Stimulated activated naive CD8-positive, alpha-beta T cell treated with anti-CD3 and anti-CD28 coated beads, Interleukin-15, Interleukin-2, amounts not matched to agents 100 ng/mL and 50 ng/mL, for 24 hours (primary cell): ENCODE measurements around the gene SLC47A2.

Experiments
- H3K27ac Mint-ChIP-seq: one replicate; pipeline ENCODE4 v1.8.0; 2021; ENCODE audit warnings: mild to moderate bottlenecking, mixed read lengths
- H3K27me3 Mint-ChIP-seq: one replicate; pipeline ENCODE4 v1.8.0; 2021; ENCODE audit warnings: mixed read lengths
- H3K36me3 Mint-ChIP-seq: one replicate; pipeline ENCODE4 v1.8.0; 2021; ENCODE audit warnings: low read depth, mixed read lengths
- H3K4me1 Mint-ChIP-seq: one replicate; pipeline ENCODE4 v1.8.0; 2021; ENCODE audit warnings: low read depth, mixed read lengths
- H3K4me3 Mint-ChIP-seq: one replicate; pipeline ENCODE4 v1.8.0; 2021; ENCODE audit warnings: mild to moderate bottlenecking, mixed read lengths
- H3K9me3 Mint-ChIP-seq: one replicate; pipeline ENCODE4 v1.8.0; 2021; ENCODE audit warnings: mixed read lengths

The SLC47A2 gene

DNA sequence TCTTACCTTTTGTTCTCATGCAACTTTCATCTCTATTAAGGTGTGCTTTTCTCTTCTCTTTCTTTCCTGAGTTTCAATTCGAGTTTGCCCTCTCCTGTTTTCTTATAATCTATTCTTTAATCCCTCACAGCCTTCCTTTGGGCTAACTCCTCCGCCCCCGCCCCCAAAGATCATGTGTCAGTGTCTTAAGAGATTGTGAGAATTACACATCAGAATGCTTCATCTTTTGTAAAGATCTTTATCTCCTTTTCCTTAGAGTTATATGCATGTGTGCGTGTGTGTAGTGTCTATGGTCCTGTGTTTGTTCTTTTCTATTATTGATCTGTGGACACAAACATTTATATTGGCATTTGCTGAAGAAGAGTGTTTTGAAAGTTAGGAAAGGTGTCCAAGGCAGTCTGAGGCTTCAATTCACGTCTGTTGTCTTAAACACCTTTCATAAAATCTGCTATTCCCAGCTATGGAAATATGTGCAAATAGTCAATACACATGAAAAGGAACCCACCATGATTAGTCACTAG, 74.0 kb downstream of the SLC47A2 start:
- Mint-ChIP-seq H3K4me3 (no peak overlapping the region), H3K9me3 (no peaks in the 10 kb centered on the region), H3K36me3 (no peaks in the 10 kb centered on the region), H3K27ac (no peak overlapping the region), H3K4me1 (peaks cover 21% of the 10 kb centered on the region), H3K27me3 (peaks cover 17% of the 10 kb centered on the region)

DNA sequence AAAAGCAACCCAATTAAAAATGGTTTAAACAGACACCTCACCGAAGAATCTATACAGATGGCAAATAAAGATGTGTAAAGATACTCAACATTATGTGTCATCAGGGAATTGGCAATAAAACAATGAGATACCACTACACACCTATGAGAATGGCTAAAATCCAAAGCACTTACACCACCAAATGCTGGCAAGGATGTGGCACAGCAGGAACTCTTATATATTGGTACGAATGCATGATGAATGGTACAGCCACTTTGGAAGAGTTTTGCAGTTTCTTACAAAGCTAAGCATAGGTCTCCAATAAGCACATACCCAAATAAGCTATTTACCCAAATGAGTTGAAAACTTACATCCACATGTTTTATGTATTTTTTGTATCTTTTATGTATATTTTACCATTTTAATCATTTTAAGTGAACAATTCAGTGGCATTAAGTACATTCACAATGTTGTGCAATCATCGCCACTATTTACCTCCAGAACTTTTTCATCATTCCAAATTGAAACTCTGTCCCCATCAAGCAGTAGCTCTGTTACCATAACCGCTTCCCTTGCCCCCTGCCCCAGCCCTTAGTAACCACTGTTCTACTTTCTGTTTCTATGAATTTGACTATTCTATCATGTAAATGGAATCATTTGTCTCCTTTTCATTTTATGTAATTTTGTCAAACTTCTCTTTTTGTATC, 74.6 kb downstream of the SLC47A2 start:
- H3K36me3 Mint-ChIP-seq = no peaks in the 10 kb centered on the region
- H3K4me1 Mint-ChIP-seq = peaks cover 15% of the 10 kb centered on the region
- H3K27ac Mint-ChIP-seq = no peak overlapping the region
- H3K9me3 Mint-ChIP-seq = no peaks in the 10 kb centered on the region
- no peak overlapping the region for H3K4me3 Mint-ChIP-seq
- peaks cover 23% of the 10 kb centered on the region for H3K27me3 Mint-ChIP-seq

DNA sequence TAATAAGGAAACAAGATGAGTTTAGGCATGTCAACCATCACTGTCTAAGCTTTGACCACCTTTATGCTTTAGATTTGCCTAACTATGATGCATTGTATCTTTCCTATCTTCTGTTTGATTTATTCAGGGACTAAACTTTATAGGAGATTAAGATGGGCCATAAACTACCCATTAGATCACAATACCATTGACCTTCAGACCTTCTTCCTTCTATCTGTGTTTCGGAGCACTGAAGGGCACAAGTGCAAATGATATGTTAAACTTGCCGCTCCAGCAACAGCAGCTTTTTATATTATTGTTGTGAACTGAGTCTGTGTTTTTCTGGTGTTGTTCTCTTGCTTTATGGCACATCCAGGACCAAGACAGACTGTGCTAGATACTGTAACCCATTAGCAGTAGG, 84.5 kb downstream of the SLC47A2 start:
- H3K36me3 Mint-ChIP-seq = no peaks in the 10 kb centered on the region
- H3K9me3 Mint-ChIP-seq = no peaks in the 10 kb centered on the region
- no peaks in the 10 kb centered on the region for H3K4me1 Mint-ChIP-seq

DNA sequence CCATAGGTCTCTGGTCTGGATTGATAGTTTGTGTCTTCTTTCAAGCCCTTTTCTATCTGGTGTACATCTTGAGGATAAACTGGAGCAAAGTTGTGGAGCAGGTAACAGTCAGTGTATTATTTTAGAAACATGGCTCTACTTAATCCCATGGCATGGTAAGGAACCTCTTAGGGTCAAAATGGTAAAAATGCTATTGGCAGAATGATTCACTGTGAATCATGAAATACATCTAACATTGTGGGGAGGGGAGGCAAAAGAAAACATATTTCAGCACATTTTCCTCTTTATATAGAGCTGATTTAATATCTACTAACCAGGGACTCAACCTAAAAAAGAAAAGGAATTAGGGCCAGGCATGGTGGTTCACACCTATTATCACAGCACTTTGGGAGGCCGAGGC, 85.7 kb downstream of the SLC47A2 start:
- H3K9me3 Mint-ChIP-seq = no peaks in the 10 kb centered on the region
- no peaks in the 10 kb centered on the region for H3K4me1 Mint-ChIP-seq
- H3K27me3 Mint-ChIP-seq = peaks cover 14% of the 10 kb centered on the region
- no peak overlapping the region for H3K27ac Mint-ChIP-seq
- H3K36me3 Mint-ChIP-seq = no peaks in the 10 kb centered on the region
- H3K4me3 Mint-ChIP-seq = no peak overlapping the region

More for the DNA sequence above, 84.5 kb downstream of the SLC47A2 start:
- H3K4me3 Mint-ChIP-seq = no peak overlapping the region
- H3K27ac Mint-ChIP-seq = no peak overlapping the region
- H3K27me3 Mint-ChIP-seq = peaks cover 20% of the 10 kb centered on the region

DNA sequence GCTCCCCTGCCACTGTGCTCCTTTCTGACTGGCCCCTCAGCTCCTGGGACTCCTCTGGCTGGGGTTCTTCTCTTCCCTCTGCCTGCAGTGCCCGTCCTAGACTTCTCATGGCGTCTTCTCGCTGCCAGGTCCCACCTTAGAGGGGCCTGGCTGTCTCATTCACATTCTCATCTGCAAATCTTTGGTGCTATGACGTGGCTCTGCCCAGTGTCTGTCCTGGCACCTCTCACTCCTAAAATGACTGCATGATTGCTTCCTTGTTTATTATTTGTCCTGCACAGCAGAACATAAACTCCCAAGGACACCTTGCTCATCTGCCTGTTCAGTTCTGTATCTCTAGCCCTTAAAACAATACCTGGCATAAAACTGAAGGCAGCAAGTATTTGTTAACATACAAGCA, 86.3 kb downstream of the SLC47A2 start:
- no peak overlapping the region for H3K4me3 Mint-ChIP-seq
- no peaks in the 10 kb centered on the region for H3K36me3 Mint-ChIP-seq
- no peak overlapping the region for H3K27ac Mint-ChIP-seq
- no peaks in the 10 kb centered on the region for H3K4me1 Mint-ChIP-seq
- peaks cover 10% of the 10 kb centered on the region for H3K27me3 Mint-ChIP-seq
- no peaks in the 10 kb centered on the region for H3K9me3 Mint-ChIP-seq

DNA sequence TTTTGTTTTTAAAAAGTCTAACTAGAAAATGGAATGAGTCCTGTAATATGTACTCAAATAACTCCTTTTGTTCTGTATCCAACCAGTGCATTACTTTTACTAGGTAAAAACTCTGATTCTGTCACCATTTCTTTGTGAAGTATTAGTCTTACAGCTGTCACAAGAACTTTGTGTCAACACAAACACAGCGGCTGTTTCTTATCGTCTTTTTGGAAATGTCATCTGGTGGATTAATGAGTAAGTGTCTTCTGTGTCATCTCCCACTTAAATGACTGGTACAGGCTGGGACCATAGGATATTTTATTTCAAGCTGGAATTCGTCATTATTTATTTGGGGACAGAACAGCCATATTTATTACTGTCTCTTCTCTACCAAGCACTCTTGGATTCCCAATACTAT, 86.9 kb downstream of the SLC47A2 start:
- H3K4me3 Mint-ChIP-seq = no peak overlapping the region
- H3K36me3 Mint-ChIP-seq = no peaks in the 10 kb centered on the region
- H3K27ac Mint-ChIP-seq = no peak overlapping the region
- no peaks in the 10 kb centered on the region for H3K9me3 Mint-ChIP-seq
- H3K27me3 Mint-ChIP-seq = peaks cover 10% of the 10 kb centered on the region
- no peaks in the 10 kb centered on the region for H3K4me1 Mint-ChIP-seq
